Activated CD8-positive, alpha-beta memory T cell treated with anti-CD3 and anti-CD28 coated beads for 4 hours (primary cell): Measurements from ENCODE around the gene OR10V1.
"Not testable (repeated sequence)": the region's sequence is repeated elsewhere in the genome, so short reads cannot be mapped to it uniquely, and the experiment has no call there.

Experiments
- DNase-seq, 2 donors: peaks; one replicate each; pipeline ENCODE4 v3.0.0-alpha.2; 2020; ENCODE audit warnings: low read depth in 2 of 2

The OR10V1 gene

GRCh38 chr11:59710136-59710847, 3.4 kb downstream of the OR10V1 start:
- DNase-seq: no peak

GRCh38 chr11:59708537-59708936, 5.1 kb downstream of the OR10V1 start:
- DNase-seq: no peak

GRCh38 chr11:59707371-59707770, 6.3 kb downstream of the OR10V1 start:
- no peak for DNase-seq

- DNase-seq: no peak
These were observed 6.9 kb downstream of the OR10V1 start for GRCh38 chr11:59706518-59707285.

GRCh38 chr11:59705294-59705693, 8.4 kb downstream of the OR10V1 start:
- no peak for DNase-seq

GRCh38 chr11:59703515-59703914, 10.1 kb downstream of the OR10V1 start:
- DNase-seq: not testable (repeated sequence)

GRCh38 chr11:59700157-59700556, 13.5 kb downstream of the OR10V1 start:
- DNase-seq: not testable (repeated sequence)

- DNase-seq: no peak
These were observed 15.1 kb downstream of the OR10V1 start for GRCh38 chr11:59698506-59698905.

- no peak for DNase-seq
These were observed 20.7 kb downstream of the OR10V1 start for GRCh38 chr11:59692915-59693314.

GRCh38 chr11:59691156-59691555, 22.5 kb downstream of the OR10V1 start:
- no peak for DNase-seq

GRCh38 chr11:59689015-59689414, 24.6 kb downstream of the OR10V1 start:
- DNase-seq: no peak

GRCh38 chr11:59681260-59681725, 32.4 kb downstream of the OR10V1 start:
- not testable (repeated sequence) for DNase-seq

GRCh38 chr11:59680287-59681154, 33.1 kb downstream of the OR10V1 start:
- DNase-seq: peak; percentile 19 to 20

GRCh38 chr11:59679347-59679746, 34.3 kb downstream of the OR10V1 start:
- DNase-seq: no peak

GRCh38 chr11:59678813-59679165, 34.9 kb downstream of the OR10V1 start:
- no peak for DNase-seq

- no peak for DNase-seq
These were observed 35.4 kb downstream of the OR10V1 start for GRCh38 chr11:59678118-59678812.

- DNase-seq: no peak
These were observed 37.4 kb downstream of the OR10V1 start for GRCh38 chr11:59676205-59676604.

GRCh38 chr11:59674291-59674690, 39.4 kb downstream of the OR10V1 start:
- no peak for DNase-seq

- DNase-seq: no peak
These were observed 40.4 kb downstream of the OR10V1 start for GRCh38 chr11:59673291-59673690.

- no peak for DNase-seq
These were observed 42.2 kb downstream of the OR10V1 start for GRCh38 chr11:59671471-59671870.

GRCh38 chr11:59669611-59670009, 44.0 kb downstream of the OR10V1 start:
- no peak for DNase-seq
